Adipocyte (in vitro differentiated cells): ENCODE measurements around the gene PALB2.

Experiments
- DNase-seq: peaks from one replicate; pipeline ENCODE4 v3.0.0-alpha.2; 2015; ENCODE audit warnings: low read depth
- H3K27me3 ChIP-seq: replicated peaks from 2 replicates; pipeline ENCODE4 v1.7.0; 2013; ENCODE audit warnings: mild to moderate bottlenecking, low read length, moderate library complexity; ENCODE audit not compliant: control insufficient read depth, insufficient read depth
- H3K36me3 ChIP-seq: 2 replicates; pipeline ENCODE4 v1.7.0; 2013; ENCODE audit warnings: low read length, mild to moderate bottlenecking, moderate library complexity; ENCODE audit not compliant: control insufficient read depth, insufficient read depth, severe bottlenecking
- H3K4me1 ChIP-seq: 2 replicates; pipeline ENCODE4 v1.7.0; 2013; ENCODE audit warnings: mild to moderate bottlenecking, low read length, moderate library complexity; ENCODE audit not compliant: control insufficient read depth, insufficient read depth
- H3K4me3 ChIP-seq: 2 replicates; pipeline ENCODE4 v1.7.0; 2013; ENCODE audit warnings: mild to moderate bottlenecking, low read length, moderate library complexity
- H3K9ac ChIP-seq: 2 replicates; pipeline ENCODE4 v1.7.0; 2013; ENCODE audit warnings: mild to moderate bottlenecking, low read length, moderate library complexity
- H3K9me3 ChIP-seq: 2 replicates; pipeline ENCODE4 v1.7.0; 2013; ENCODE audit warnings: mild to moderate bottlenecking, low read length, moderate library complexity; ENCODE audit not compliant: control insufficient read depth

PALB2 gene

GRCh38 chr16:23640931-23641765 is at the start of gene PALB2, which contains the start of gene DCTN5:
PALB2 (minus strand) TSS chr16:23641310; CDS start chr16:23641157, 153 bp downstream.
DCTN5 (plus strand) TSS chr16:23641466; CDS start chr16:23641543, 77 bp downstream.
- Histone ChIP-seq H3K9me3 (no peaks in the 10 kb centered on the region), H3K27me3 (no peaks in the 10 kb centered on the region), H3K4me3 (peak within 1 kb of the TSS; percentile 100), H3K36me3 (peaks cover 39% of the 10 kb centered on the region), H3K4me1 (peaks cover 17% of the 10 kb centered on the region), H3K9ac (peak within 1 kb of the TSS; percentile 99)
- DNase-seq, result peak; percentile 99

GRCh38 chr16:23689442-23690187 is 48.5 kb upstream of the PALB2 start:
- no peak for DNase-seq
- no peak overlapping the region for H3K9ac ChIP-seq
- H3K36me3 ChIP-seq, result peaks cover 50% of the 10 kb centered on the region
- H3K27me3 ChIP-seq, result no peaks in the 10 kb centered on the region
- H3K9me3 ChIP-seq, result no peaks in the 10 kb centered on the region
- H3K4me1 ChIP-seq, result peaks cover 28% of the 10 kb centered on the region
- no peak overlapping the region for H3K4me3 ChIP-seq

GRCh38 chr16:23687034-23687808 is 46.1 kb upstream of the PALB2 start:
- no peak overlapping the region for H3K9ac ChIP-seq
- H3K27me3 ChIP-seq, result no peaks in the 10 kb centered on the region
- H3K9me3 ChIP-seq, result no peaks in the 10 kb centered on the region
- no peak overlapping the region for H3K4me3 ChIP-seq
- H3K4me1 ChIP-seq, result peaks cover 14% of the 10 kb centered on the region
- DNase-seq, result no peak
- H3K36me3 ChIP-seq, result peaks cover 58% of the 10 kb centered on the region

GRCh38 chr16:23683487-23683886 is 42.4 kb upstream of the PALB2 start:
- H3K9ac ChIP-seq, result no peak overlapping the region
- H3K4me3 ChIP-seq, result no peak overlapping the region
- no peaks in the 10 kb centered on the region for H3K9me3 ChIP-seq
- DNase-seq, result no peak
- H3K27me3 ChIP-seq, result no peaks in the 10 kb centered on the region
- H3K36me3 ChIP-seq, result peaks cover 39% of the 10 kb centered on the region
- H3K4me1 ChIP-seq, result peaks cover 17% of the 10 kb centered on the region

- H3K4me3 ChIP-seq, result no peak overlapping the region
- peak; percentile 52 for DNase-seq
- H3K4me1 ChIP-seq, result peaks cover 30% of the 10 kb centered on the region
- no peaks in the 10 kb centered on the region for H3K27me3 ChIP-seq
- no peak overlapping the region for H3K9ac ChIP-seq
- H3K9me3 ChIP-seq, result no peaks in the 10 kb centered on the region
- H3K36me3 ChIP-seq, result peaks cover 26% of the 10 kb centered on the region
These were observed 41.1 kb upstream of the PALB2 start for GRCh38 chr16:23682181-23682580.

- H3K9ac ChIP-seq, result no peak overlapping the region
- no peak for DNase-seq
- H3K9me3 ChIP-seq, result no peaks in the 10 kb centered on the region
- peaks cover 38% of the 10 kb centered on the region for H3K4me1 ChIP-seq
- H3K27me3 ChIP-seq, result no peaks in the 10 kb centered on the region
- peaks cover 19% of the 10 kb centered on the region for H3K36me3 ChIP-seq
- H3K4me3 ChIP-seq, result no peak overlapping the region
These were observed 38.9 kb upstream of the PALB2 start for GRCh38 chr16:23679986-23680336.

- Histone ChIP-seq H3K9me3 (no peaks in the 10 kb centered on the region), H3K4me3 (peak overlapping the region; percentile 85), H3K9ac (peak overlapping the region; percentile 17), H3K36me3 (peaks cover 19% of the 10 kb centered on the region), H3K4me1 (peaks cover 39% of the 10 kb centered on the region), H3K27me3 (no peaks in the 10 kb centered on the region)
- peak; percentile 25 for DNase-seq
These were observed 38.3 kb upstream of the PALB2 start for GRCh38 chr16:23679274-23679985.

- peak; percentile 94 for DNase-seq
- peak within 1 kb of the TSS; percentile 85 for H3K4me3 ChIP-seq
- H3K36me3 ChIP-seq, result peaks cover 15% of the 10 kb centered on the region
- peak within 1 kb of the TSS; percentile 75 for H3K9ac ChIP-seq
- H3K4me1 ChIP-seq, result peaks cover 46% of the 10 kb centered on the region
- no peaks in the 10 kb centered on the region for H3K9me3 ChIP-seq
- no peaks in the 10 kb centered on the region for H3K27me3 ChIP-seq
These were observed 37.5 kb upstream of the PALB2 start, which contains the start of gene PLK1 for GRCh38 chr16:23678430-23679273. PLK1 (plus strand) TSS chr16:23678889; CDS start chr16:23678933, 44 bp downstream.

- peaks cover 15% of the 10 kb centered on the region for H3K36me3 ChIP-seq
- no peak overlapping the region for H3K4me3 ChIP-seq
- peaks cover 45% of the 10 kb centered on the region for H3K4me1 ChIP-seq
- no peaks in the 10 kb centered on the region for H3K9me3 ChIP-seq
- no peaks in the 10 kb centered on the region for H3K27me3 ChIP-seq
- H3K9ac ChIP-seq, result no peak overlapping the region
- no peak for DNase-seq
These were observed 35.9 kb upstream of the PALB2 start for GRCh38 chr16:23676924-23677480.
